ENCODE results near the gene ZNF426.

DNA sequence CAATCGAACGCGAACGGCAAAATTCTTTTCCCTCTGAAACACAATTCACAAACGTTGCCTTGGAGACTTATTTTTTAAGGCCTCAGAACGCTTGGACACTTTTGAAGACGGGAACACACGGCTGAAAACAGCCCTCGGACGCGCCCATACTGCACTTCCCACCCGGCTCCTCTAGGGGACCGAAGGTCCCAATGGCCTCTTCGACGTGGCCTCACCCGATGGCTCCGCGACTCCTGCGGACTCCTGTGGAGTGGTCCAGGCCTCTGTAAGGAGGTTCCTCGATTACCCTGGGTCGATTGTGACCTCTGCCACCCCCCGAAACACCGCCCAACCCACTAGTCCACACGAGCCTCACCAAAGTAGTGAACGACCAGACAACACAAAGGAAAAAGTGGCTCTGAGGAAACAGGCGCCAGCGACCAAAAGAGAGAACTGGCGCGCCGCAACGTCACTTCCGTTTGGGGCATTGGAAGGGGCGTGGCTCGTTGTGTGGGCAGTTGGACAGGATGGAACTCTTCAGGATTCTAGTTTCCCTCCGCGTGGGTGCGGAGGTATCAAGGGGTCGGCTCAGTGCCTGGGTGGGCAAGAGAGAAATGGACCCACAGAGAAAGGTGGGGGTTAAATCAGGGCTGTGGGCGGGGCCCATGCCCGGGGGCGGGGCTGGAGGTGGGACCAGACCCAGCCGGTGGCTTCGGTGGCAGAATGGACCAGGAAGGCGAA lies 40.1 kb downstream of the ZNF426 start, which contains the start of gene ZNF560:
- TF ChIP-seq, protein P1, sequence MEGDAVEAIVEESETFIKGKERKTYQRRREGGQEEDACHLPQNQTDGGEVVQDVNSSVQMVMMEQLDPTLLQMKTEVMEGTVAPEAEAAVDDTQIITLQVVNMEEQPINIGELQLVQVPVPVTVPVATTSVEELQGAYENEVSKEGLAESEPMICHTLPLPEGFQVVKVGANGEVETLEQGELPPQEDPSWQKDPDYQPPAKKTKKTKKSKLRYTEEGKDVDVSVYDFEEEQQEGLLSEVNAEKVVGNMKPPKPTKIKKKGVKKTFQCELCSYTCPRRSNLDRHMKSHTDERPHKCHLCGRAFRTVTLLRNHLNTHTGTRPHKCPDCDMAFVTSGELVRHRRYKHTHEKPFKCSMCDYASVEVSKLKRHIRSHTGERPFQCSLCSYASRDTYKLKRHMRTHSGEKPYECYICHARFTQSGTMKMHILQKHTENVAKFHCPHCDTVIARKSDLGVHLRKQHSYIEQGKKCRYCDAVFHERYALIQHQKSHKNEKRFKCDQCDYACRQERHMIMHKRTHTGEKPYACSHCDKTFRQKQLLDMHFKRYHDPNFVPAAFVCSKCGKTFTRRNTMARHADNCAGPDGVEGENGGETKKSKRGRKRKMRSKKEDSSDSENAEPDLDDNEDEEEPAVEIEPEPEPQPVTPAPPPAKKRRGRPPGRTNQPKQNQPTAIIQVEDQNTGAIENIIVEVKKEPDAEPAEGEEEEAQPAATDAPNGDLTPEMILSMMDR (IDR thresholded peaks at IDR 0.05), result no peak
- TF ChIP-seq POLR2A (IDR thresholded peaks at IDR 0.05), result no peak

Measured in lower leg skin (tissue), 3 donors.